Osteocyte (in vitro differentiated cells): ENCODE data around the gene VLDLR. TPM values are rescaled to one million over a fixed set of nuclear protein-coding genes. Genes with fewer than 3 reads are reported as not detected.

Experiments
- DNase-seq: peaks from one replicate; pipeline ENCODE4 v3.0.0; 2021; ENCODE audit warnings: mixed read lengths; ENCODE audit not compliant: unreplicated experiment; ENCODE audit errors: extremely low spot score
- H3K27ac Mint-ChIP-seq: one replicate; pipeline ENCODE4 v1.8.0; 2021; ENCODE audit warnings: mild to moderate bottlenecking, mixed read lengths; ENCODE audit not compliant: unreplicated experiment
- H3K27me3 Mint-ChIP-seq: one replicate; pipeline ENCODE4 v1.8.0; 2021; ENCODE audit warnings: mixed read lengths; ENCODE audit not compliant: unreplicated experiment
- H3K36me3 Mint-ChIP-seq: one replicate; pipeline ENCODE4 v1.8.0; 2021; ENCODE audit warnings: mixed read lengths; ENCODE audit not compliant: unreplicated experiment
- H3K4me1 Mint-ChIP-seq: one replicate; pipeline ENCODE4 v1.8.0; 2021; ENCODE audit warnings: mixed read lengths; ENCODE audit not compliant: unreplicated experiment
- H3K4me3 Mint-ChIP-seq: one replicate; pipeline ENCODE4 v1.8.0; 2021; ENCODE audit warnings: mild to moderate bottlenecking, moderate library complexity, mixed read lengths; ENCODE audit not compliant: unreplicated experiment
- H3K9me3 Mint-ChIP-seq: one replicate; pipeline ENCODE4 v1.8.0; 2021; ENCODE audit warnings: mixed read lengths; ENCODE audit not compliant: unreplicated experiment
- total RNA-seq: library from RNA; stranded (reverse); gene quantifications from 2 replicates; pipeline ENCODE4 v1.2.1, GENCODE V29; 2021
- TF ChIP-seq, protein P1 (sequence below): fragments of 200-600 bp; sonication (generic); IDR thresholded peaks from 2 replicates; pipeline ENCODE4 v1.5.0; 2021; ENCODE audit warnings: antibody characterized with exemption, mild to moderate bottlenecking, moderate library complexity

The VLDLR gene
- total RNA-seq, 1 donor from 2014 or later = 18.5 TPM

DNA sequence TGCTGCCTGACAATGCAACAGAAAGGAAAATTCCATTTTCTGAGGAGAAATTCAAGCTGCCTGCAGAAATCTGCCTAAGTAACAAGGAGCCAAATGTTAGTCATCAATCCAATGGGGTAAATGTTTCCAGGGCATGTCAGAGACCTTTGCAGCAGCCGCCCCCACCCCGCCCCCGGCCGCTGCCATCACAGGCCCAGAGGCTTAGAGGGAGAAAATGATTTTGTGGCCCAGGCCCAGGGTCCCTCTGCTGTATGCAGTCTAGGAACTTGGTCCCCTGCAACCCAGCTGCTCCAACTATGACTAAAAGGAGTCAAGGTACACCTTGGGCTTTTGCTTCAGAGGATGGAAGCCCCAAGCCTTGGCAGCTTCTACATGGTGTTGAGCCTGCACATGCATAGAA, 45.0 kb downstream of the VLDLR start:
- Mint-ChIP-seq H3K27ac (no peak overlapping the region), H3K9me3 (no peaks in the 10 kb centered on the region), H3K4me3 (no peak overlapping the region), H3K4me1 (no peaks in the 10 kb centered on the region), H3K36me3 (no peaks in the 10 kb centered on the region), H3K27me3 (no peaks in the 10 kb centered on the region)
- TF ChIP-seq, protein P1, sequence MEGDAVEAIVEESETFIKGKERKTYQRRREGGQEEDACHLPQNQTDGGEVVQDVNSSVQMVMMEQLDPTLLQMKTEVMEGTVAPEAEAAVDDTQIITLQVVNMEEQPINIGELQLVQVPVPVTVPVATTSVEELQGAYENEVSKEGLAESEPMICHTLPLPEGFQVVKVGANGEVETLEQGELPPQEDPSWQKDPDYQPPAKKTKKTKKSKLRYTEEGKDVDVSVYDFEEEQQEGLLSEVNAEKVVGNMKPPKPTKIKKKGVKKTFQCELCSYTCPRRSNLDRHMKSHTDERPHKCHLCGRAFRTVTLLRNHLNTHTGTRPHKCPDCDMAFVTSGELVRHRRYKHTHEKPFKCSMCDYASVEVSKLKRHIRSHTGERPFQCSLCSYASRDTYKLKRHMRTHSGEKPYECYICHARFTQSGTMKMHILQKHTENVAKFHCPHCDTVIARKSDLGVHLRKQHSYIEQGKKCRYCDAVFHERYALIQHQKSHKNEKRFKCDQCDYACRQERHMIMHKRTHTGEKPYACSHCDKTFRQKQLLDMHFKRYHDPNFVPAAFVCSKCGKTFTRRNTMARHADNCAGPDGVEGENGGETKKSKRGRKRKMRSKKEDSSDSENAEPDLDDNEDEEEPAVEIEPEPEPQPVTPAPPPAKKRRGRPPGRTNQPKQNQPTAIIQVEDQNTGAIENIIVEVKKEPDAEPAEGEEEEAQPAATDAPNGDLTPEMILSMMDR = no peak
- DNase-seq = no peak

GRCh38 chr9:2673161-2673560, 51.6 kb downstream of the VLDLR start:
- no peaks in the 10 kb centered on the region for H3K9me3 Mint-ChIP-seq
- TF ChIP-seq, protein P1 = no peak
- no peak overlapping the region for H3K27ac Mint-ChIP-seq
- no peak for DNase-seq
- no peak overlapping the region for H3K4me3 Mint-ChIP-seq
- no peaks in the 10 kb centered on the region for H3K36me3 Mint-ChIP-seq
- H3K27me3 Mint-ChIP-seq = no peaks in the 10 kb centered on the region
- H3K4me1 Mint-ChIP-seq = no peaks in the 10 kb centered on the region

DNA sequence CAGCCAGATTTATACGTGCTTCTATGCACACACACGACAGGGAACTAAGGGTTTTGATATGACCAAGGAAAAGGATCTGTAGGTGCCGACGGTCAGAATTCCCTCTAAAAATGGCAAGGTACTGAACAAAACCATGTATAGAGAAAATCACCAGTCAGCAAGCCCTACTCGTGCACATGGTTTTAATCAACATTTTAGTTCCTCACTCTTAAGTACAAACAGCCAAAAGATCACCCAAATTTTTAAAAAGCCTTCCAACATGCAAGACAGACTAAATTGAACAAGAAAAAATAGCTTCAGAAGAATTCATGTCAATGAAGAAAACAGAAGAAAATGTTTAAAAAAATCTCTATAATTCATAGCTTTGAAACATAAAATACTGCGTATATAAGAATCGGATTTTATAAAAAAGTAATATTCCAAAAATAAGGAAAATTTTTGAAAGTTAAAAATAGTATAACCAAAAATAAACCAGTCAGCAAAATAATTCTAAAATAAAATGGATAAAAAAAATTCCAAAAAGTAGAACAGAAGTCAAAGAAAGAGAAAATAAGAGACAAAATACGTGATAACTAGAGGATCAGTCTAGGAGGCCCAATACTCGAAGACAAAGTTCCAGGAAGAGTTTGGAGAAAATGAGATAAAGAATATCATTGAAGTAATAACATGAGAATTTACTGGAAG, 52.7 kb downstream of the VLDLR start:
- no peaks in the 10 kb centered on the region for H3K27me3 Mint-ChIP-seq
- TF ChIP-seq, protein P1 = no peak
- no peaks in the 10 kb centered on the region for H3K4me1 Mint-ChIP-seq
- H3K4me3 Mint-ChIP-seq = no peak overlapping the region
- no peak overlapping the region for H3K27ac Mint-ChIP-seq
- H3K9me3 Mint-ChIP-seq = no peaks in the 10 kb centered on the region
- no peak for DNase-seq
- no peaks in the 10 kb centered on the region for H3K36me3 Mint-ChIP-seq

DNA sequence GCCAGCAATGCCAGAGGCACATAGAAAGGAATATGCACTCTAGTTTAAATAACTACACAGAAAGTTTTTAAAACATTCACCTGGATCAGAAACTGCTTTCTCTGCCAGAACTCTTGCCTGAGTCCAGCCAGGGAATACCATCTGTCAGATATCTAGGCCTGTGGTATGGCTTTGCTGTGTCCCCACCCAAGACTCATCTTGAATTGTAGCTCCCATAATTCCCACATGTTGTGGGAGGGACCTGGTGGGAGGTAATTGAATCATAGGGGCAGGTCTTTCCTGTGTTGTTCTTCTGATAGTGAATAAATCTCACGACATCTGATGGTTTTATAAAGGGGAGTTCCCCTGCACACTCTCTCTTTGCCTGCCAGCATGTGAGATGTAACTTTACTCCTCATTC, 54.2 kb downstream of the VLDLR start:
- no peak overlapping the region for H3K4me3 Mint-ChIP-seq
- H3K27ac Mint-ChIP-seq = no peak overlapping the region
- no peaks in the 10 kb centered on the region for H3K4me1 Mint-ChIP-seq
- DNase-seq = no peak
- no peaks in the 10 kb centered on the region for H3K36me3 Mint-ChIP-seq
- TF ChIP-seq, protein P1 = no peak
- no peaks in the 10 kb centered on the region for H3K9me3 Mint-ChIP-seq
- no peaks in the 10 kb centered on the region for H3K27me3 Mint-ChIP-seq

GRCh38 chr9:2676466-2676865, 54.9 kb downstream of the VLDLR start:
- H3K27ac Mint-ChIP-seq = no peak overlapping the region
- TF ChIP-seq, protein P1 = no peak
- DNase-seq = no peak
- H3K4me1 Mint-ChIP-seq = no peaks in the 10 kb centered on the region
- no peaks in the 10 kb centered on the region for H3K9me3 Mint-ChIP-seq
- H3K36me3 Mint-ChIP-seq = no peaks in the 10 kb centered on the region
- H3K27me3 Mint-ChIP-seq = no peaks in the 10 kb centered on the region
- no peak overlapping the region for H3K4me3 Mint-ChIP-seq
